Stomach (tissue), 9 donors: ENCODE data around the gene HBG2. TPM values are rescaled to one million over a fixed set of nuclear protein-coding genes. Genes with fewer than 3 reads are reported as not detected.
"Not testable (repeated sequence)": the region's sequence is repeated elsewhere in the genome, so short reads cannot be mapped to it uniquely, and the experiment has no call there.

Source experiments
- DNase-seq, 2 donors: peaks; one replicate each; pipeline versions ENCODE4 v3.0.0 to v3.0.0-alpha.2; 2013 to 2019
- H3K27ac ChIP-seq, 5 donors: fragments of 200-600 bp in 4 of 5; sonication (generic) in 4 of 5; one replicate each; pipeline ENCODE4 v1.5.1; 2013 to 2019; ENCODE audit warnings: mild to moderate bottlenecking in 1 of 5, moderate library complexity in 1 of 5
- H3K27me3 ChIP-seq, 3 donors: fragments of 200-600 bp; sonication (generic); one replicate each; pipeline ENCODE4 v1.5.1; 2017 to 2019; ENCODE audit warnings: mixed run types in 1 of 3
- H3K36me3 ChIP-seq, 4 donors: fragments of 200-600 bp; sonication (generic); 1 replicate in 3 of 4; 2 replicates in 1 of 4; pipeline ENCODE4 v1.5.1; 2016 to 2019
- H3K4me1 ChIP-seq, 4 donors: fragments of 200-600 bp; sonication (generic); one replicate each; pipeline ENCODE4 v1.5.1; 2016 to 2019
- H3K4me3 ChIP-seq, 4 donors: fragments of 200-600 bp; sonication (generic) in 3 of 4; one replicate each; pipeline ENCODE4 v1.5.1; 2016 to 2019; ENCODE audit warnings: mild to moderate bottlenecking in 1 of 4
- H3K9me3 ChIP-seq, 4 donors: fragments of 200-600 bp; sonication (generic); one replicate each; pipeline ENCODE4 v1.5.1; 2016 to 2019
- CTCF ChIP-seq, 7 experiments: fragments of 450-650 bp in 4 of 7; fragments of 200-600 bp in 3 of 7; sonication (generic) in 3 of 7; IDR thresholded peaks; one replicate each; pipeline ENCODE4 v1.5.1; 2016 to 2019; ENCODE audit warnings: antibody characterized with exemption in 7 of 7, control low read depth in 2 of 7, mild to moderate bottlenecking in 1 of 7
- EP300 ChIP-seq: sonication (generic); formaldehyde crosslinking; IDR thresholded peaks from one replicate; pipeline ENCODE4 v1.6.1; 2017; ENCODE audit warnings: antibody characterized with exemption
- POLR2A ChIP-seq, 4 donors: fragments of 450-650 bp; IDR thresholded peaks; one replicate each; pipeline ENCODE4 v1.6.1; 2016; ENCODE audit warnings: antibody characterized with exemption in 4 of 4, control low read depth in 2 of 4, mild to moderate bottlenecking in 1 of 4, moderate library complexity in 1 of 4
- POLR2AphosphoS5 ChIP-seq, 3 donors: sonication (generic); formaldehyde crosslinking; IDR thresholded peaks; one replicate each; pipeline ENCODE4 v1.6.1; 2016; ENCODE audit warnings: antibody characterized with exemption in 3 of 3
- WGBS, 5 donors: extraction: QIAGEN DNeasy Blood & Tissue Kit in 3 of 5; methylation state at CpG; one replicate each; pipeline versions ENCODE4 v1.1.5 to v1.1.7; 2013 to 2018; 5-methylcytosine and 5-hydroxymethylcytosine counted together
- intact Hi-C: fragments of 100-400 bp; cut with DNase I; formaldehyde crosslinking; loops from one replicate; pipeline ENCODE4 v1.15.1; 2023; ENCODE audit warnings: low total_unique reads
- polyA plus RNA-seq, 3 donors: library from polyadenylated mRNA; stranded (reverse); fragments of 200-250 nt; gene quantifications; one replicate each; pipeline ENCODE4 v1.2.3, GENCODE V29; 2013
- total RNA-seq, 5 donors: library from RNA; depleted of rRNA; stranded (reverse); fragments of >200 nt; gene quantifications; one replicate each; pipeline versions ENCODE4 v1.1.0 to v1.2.3, GENCODE V29; 2014 to 2016
- donor health status: healthy with polysubstance abuse.
- donor health status: Bipolar disorder and iron deficiency.
- donor health status: healthy.

HBG2 gene
- total and polyA plus RNA-seq, 8 donors: 0.75 to 1,854 TPM; not detected in 6

GRCh38 chr11:5300251-5300650 lies 45.7 kb upstream of the HBG2 start:
- H3K4me1 ChIP-seq: no peaks in the 10 kb centered on the region
- intact Hi-C loops: no loop called here
- H3K27ac ChIP-seq: no peak overlapping the region
- DNase-seq: no peak
- TF ChIP-seq POLR2A (IDR thresholded peaks at IDR 0.05) (no peak), CTCF (IDR thresholded peaks at IDR 0.05) (no peak)
- no peaks in the 10 kb centered on the region for H3K9me3 ChIP-seq
- 39 to 54% (median 50%) methylated on average over 3 of the region's 3 CpGs for WGBS, 5 donors
- no peaks in the 10 kb centered on the region for H3K36me3 ChIP-seq
- no peaks in the 10 kb centered on the region for H3K27me3 ChIP-seq
- no peak overlapping the region for H3K4me3 ChIP-seq

- 0 to 83% (median 64%) methylated on average over 1 of the region's 1 CpG for WGBS, 5 donors
- Histone ChIP-seq H3K4me3 (no peak overlapping the region), H3K27me3 (no peaks in the 10 kb centered on the region), H3K9me3 (no peaks in the 10 kb centered on the region), H3K36me3 (no peaks in the 10 kb centered on the region), H3K4me1 (no peaks in the 10 kb centered on the region), H3K27ac (no peak overlapping the region)
- no peak for TF ChIP-seq POLR2AphosphoS5 (IDR thresholded peaks at IDR 0.05)
- intact Hi-C loops: no loop called here
- DNase-seq: no peak
Measured at GRCh38 chr11:5298451-5298850, 43.9 kb upstream of the HBG2 start.

GRCh38 chr11:5297721-5298323 lies 43.2 kb upstream of the HBG2 start:
- 33 to 64% (median 52%) methylated on average over 4 of the region's 4 CpGs for WGBS, 5 donors
- Histone ChIP-seq H3K27me3 (no peaks in the 10 kb centered on the region), H3K4me1 (no peaks in the 10 kb centered on the region), H3K27ac (no peak overlapping the region), H3K36me3 (no peaks in the 10 kb centered on the region), H3K4me3 (no peak overlapping the region), H3K9me3 (no peaks in the 10 kb centered on the region)
- TF ChIP-seq EP300 (no peak), POLR2A (IDR thresholded peaks at IDR 0.05) (no peak), POLR2AphosphoS5 (IDR thresholded peaks at IDR 0.05) (no peak), CTCF (IDR thresholded peaks at IDR 0.05) (no peak)
- DNase-seq: no peak
- intact Hi-C loops: no loop called here

- intact Hi-C loops, H3K9me3 ChIP-seq, H3K36me3 ChIP-seq, H3K4me1 ChIP-seq, H3K27ac ChIP-seq, DNase-seq, H3K4me3 ChIP-seq, H3K27me3 ChIP-seq: not testable (repeated sequence)
- WGBS, 5 donors: 93 to 96% (median 94%) methylated on average over 23 to 41 of the region's 41 CpGs
Measured at GRCh38 chr11:5294342-5294995, 39.9 kb upstream of the HBG2 start.

- Histone ChIP-seq H3K27me3 (no peaks in the 10 kb centered on the region), H3K36me3 (no peaks in the 10 kb centered on the region), H3K4me3 (no peak overlapping the region), H3K4me1 (no peaks in the 10 kb centered on the region), H3K27ac (no peak overlapping the region), H3K9me3 (no peaks in the 10 kb centered on the region)
- TF ChIP-seq POLR2AphosphoS5 (IDR thresholded peaks at IDR 0.05) (no peak), POLR2A (IDR thresholded peaks at IDR 0.05) (no peak), CTCF (IDR thresholded peaks at IDR 0.05) (no peak), EP300 (no peak)
- WGBS, 5 donors: 87 to 91% (median 88%) methylated on average over 8 of the region's 8 CpGs
- no peak for DNase-seq
- intact Hi-C loops: no loop called here
Measured at GRCh38 chr11:5293028-5293427, 38.4 kb upstream of the HBG2 start.
